GM12801 (cell line): Measurements from ENCODE around the gene C8B.

Source experiments
- CTCF ChIP-seq: IDR thresholded peaks from one replicate; pipeline ENCODE4 v1.5.1; 2011; ENCODE audit warnings: control low read depth; ENCODE audit not compliant: insufficient read length; ENCODE audit errors: extremely low read depth

The C8B gene

GRCh38 chr1:56965916-56966697 is at the start of gene C8B:
TSS of gene C8B (minus strand) at chr1:56966015. CDS start at chr1:56965948, 67 bp downstream.
- TF ChIP-seq CTCF: no peak

GRCh38 chr1:57015071-57015470 is 49.3 kb upstream of the C8B start:
- TF ChIP-seq CTCF: no peak

DNA sequence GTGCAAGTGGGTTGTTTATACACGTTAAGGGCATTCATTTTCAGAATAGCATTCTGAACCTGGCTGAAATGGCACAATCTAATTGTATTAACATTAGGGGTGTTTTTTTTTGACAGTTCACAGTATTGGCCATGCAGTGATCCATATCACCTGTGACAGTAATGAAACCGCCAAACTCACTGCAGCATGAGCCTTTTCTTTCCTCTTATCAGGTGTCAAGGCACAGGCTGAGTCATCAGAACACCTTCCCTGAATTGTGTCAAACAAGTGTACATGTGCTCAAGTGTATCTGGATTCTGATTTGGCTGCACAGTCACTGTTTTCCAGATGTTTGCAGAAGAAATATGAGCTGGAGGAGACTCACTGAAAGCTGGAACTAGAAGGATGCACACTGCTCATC is 47.7 kb upstream of the C8B start:
- TF ChIP-seq CTCF: no peak

GRCh38 chr1:57012315-57012714 is 46.5 kb upstream of the C8B start:
- TF ChIP-seq CTCF: no peak

- no peak for TF ChIP-seq CTCF
Measured at GRCh38 chr1:57010511-57010910, 44.7 kb upstream of the C8B start.

GRCh38 chr1:57007948-57008347 is 42.1 kb upstream of the C8B start:
- no peak for TF ChIP-seq CTCF

DNA sequence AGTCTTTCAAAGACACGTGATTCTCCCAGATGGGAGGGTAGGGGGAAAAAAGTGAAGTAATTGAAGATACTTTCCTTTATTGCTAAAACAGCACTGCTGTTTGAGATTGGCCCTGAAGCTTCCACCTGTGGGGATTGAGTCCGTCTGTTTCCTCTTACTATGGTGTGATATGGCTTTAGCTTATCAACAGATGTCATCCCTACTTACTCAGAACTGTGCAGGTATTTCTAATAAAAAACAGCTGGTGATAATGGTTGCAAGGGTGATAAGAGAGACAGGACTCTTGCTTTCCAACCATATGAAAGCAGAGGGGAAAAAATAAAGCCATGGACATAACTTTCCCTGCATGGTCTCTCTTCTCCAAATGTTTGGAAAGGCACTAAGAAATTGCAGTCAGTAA is 41.7 kb upstream of the C8B start:
- no peak for TF ChIP-seq CTCF
